GM23338 (cell line): ENCODE measurements around the gene MORC2. TPM values are rescaled to one million over a fixed set of nuclear protein-coding genes. Genes with fewer than 3 reads are reported as not detected.

ENCODE experiments used
- ATAC-seq: fragments of 200-7000 bp; cut with Tn5 transposase; 3 replicates; pipeline ENCODE4 v1.9.1; 2020
- DNase-seq: peaks from one replicate; pipeline ENCODE4 v3.0.0-alpha.2; 2015; ENCODE audit warnings: low spot score
- H2AFZ ChIP-seq: fragments of 200-600 bp; sonication (generic); 2 replicates; pipeline ENCODE4 v1.8.0; 2016; ENCODE audit warnings: antibody characterized with exemption, mild to moderate bottlenecking, moderate library complexity
- H3F3A ChIP-seq: fragments of 200-600 bp; sonication (generic); replicated peaks from 2 replicates; pipeline ENCODE4 v1.8.0; 2017; ENCODE audit warnings: antibody characterized with exemption, mixed run types, low read depth
- H3K27ac ChIP-seq: fragments of 200-600 bp; sonication (generic); 2 replicates; pipeline ENCODE4 v1.6.1; 2016; ENCODE audit warnings: low read depth
- H3K27me3 ChIP-seq: fragments of 200-600 bp; sonication (generic); 2 replicates; pipeline ENCODE4 v1.8.0; 2016; ENCODE audit warnings: mild to moderate bottlenecking, mixed run types, moderate library complexity; ENCODE audit not compliant: insufficient read depth
- H3K36me3 ChIP-seq: fragments of 200-600 bp; sonication (generic); 2 replicates; pipeline ENCODE4 v1.8.0; 2016; ENCODE audit warnings: mild to moderate bottlenecking; ENCODE audit not compliant: insufficient read depth
- H3K4me1 ChIP-seq: fragments of 200-600 bp; sonication (generic); 2 replicates; pipeline ENCODE4 v1.8.0; 2016; ENCODE audit warnings: mild to moderate bottlenecking, moderate library complexity; ENCODE audit not compliant: insufficient read depth
- H3K4me2 ChIP-seq: fragments of 200-600 bp; sonication (generic); 2 replicates; pipeline ENCODE4 v1.7.1; 2017; ENCODE audit warnings: mixed run types
- H3K4me3 ChIP-seq: fragments of 200-600 bp; sonication (generic); 2 replicates; pipeline ENCODE4 v1.6.1; 2016; ENCODE audit warnings: mixed run types
- H3K79me2 ChIP-seq: fragments of 200-600 bp; sonication (generic); replicated peaks from 2 replicates; pipeline ENCODE4 v1.8.0; 2017; ENCODE audit warnings: mild to moderate bottlenecking; ENCODE audit not compliant: insufficient read depth
- H3K9me2 ChIP-seq: fragments of 200-600 bp; sonication (generic); 2 replicates; pipeline ENCODE4 v1.8.0; 2017; ENCODE audit not compliant: insufficient read depth
- H4K20me1 ChIP-seq: fragments of 200-600 bp; sonication (generic); replicated peaks from 2 replicates; pipeline ENCODE4 v1.8.0; 2017; ENCODE audit warnings: mild to moderate bottlenecking; ENCODE audit not compliant: insufficient read depth
- H3K27ac Mint-ChIP-seq: 2 replicates; pipeline ENCODE4 v1.8.0; 2020; ENCODE audit warnings: inconsistent platforms, mild to moderate bottlenecking, moderate library complexity, mixed read lengths
- H3K27me3 Mint-ChIP-seq: 3 replicates; pipeline ENCODE4 v1.8.0; 2022; ENCODE audit warnings: low read depth, mild to moderate bottlenecking, moderate library complexity, mixed read lengths, inconsistent platforms; ENCODE audit not compliant: insufficient read depth, poor library complexity
- H3K36me3 Mint-ChIP-seq: 3 replicates; pipeline ENCODE4 v1.8.0; 2021; ENCODE audit warnings: low read depth, mild to moderate bottlenecking, inconsistent platforms, moderate library complexity, mixed read lengths
- H3K4me1 Mint-ChIP-seq: 3 replicates; pipeline ENCODE4 v1.8.0; 2020; ENCODE audit warnings: mild to moderate bottlenecking, inconsistent platforms, mixed read lengths
- H3K4me3 Mint-ChIP-seq: 3 replicates; pipeline ENCODE4 v1.8.0; 2021; ENCODE audit warnings: moderate library complexity, mild to moderate bottlenecking, inconsistent platforms, mixed read lengths
- H3K9me3 Mint-ChIP-seq: 3 replicates; pipeline ENCODE4 v1.8.0; 2020; ENCODE audit warnings: moderate library complexity, mild to moderate bottlenecking, inconsistent platforms, mixed read lengths
- CREB1 ChIP-seq: fragments of 250-450 bp; sonication (Bioruptor Pico); IDR thresholded peaks from 2 replicates; pipeline ENCODE4 v1.5.0; 2020; ENCODE audit warnings: low read depth, mild to moderate bottlenecking, moderate library complexity
- CTCF ChIP-seq, 2 experiments: fragments of 200-600 bp in 1 of 2; sonication (generic) in 1 of 2; conservative IDR thresholded peaks; 2 replicates each; pipeline versions ENCODE4 v1.5.1 to v1.6.1; 2016 to 2017; ENCODE audit warnings: antibody characterized with exemption in 2 of 2, low read depth in 2 of 2, mild to moderate bottlenecking in 2 of 2, moderate library complexity in 1 of 2
- EZH2 ChIP-seq: fragments of 200-600 bp; sonication (generic); IDR thresholded peaks from one replicate; pipeline ENCODE4 v1.8.0; 2017; ENCODE audit warnings: antibody characterized with exemption, mild to moderate bottlenecking, low read depth; ENCODE audit not compliant: unreplicated experiment
- EZH2phosphoT487 ChIP-seq: fragments of 200-600 bp; sonication (generic); IDR thresholded peaks from one replicate; pipeline ENCODE4 v1.8.1; 2018; ENCODE audit warnings: antibody characterized with exemption; ENCODE audit not compliant: unreplicated experiment
- JUNB ChIP-seq: IDR thresholded peaks from one replicate; pipeline ENCODE4 v1.6.1; 2016; ENCODE audit warnings: antibody characterized with exemption; ENCODE audit not compliant: unreplicated experiment
- POLR2AphosphoS5 ChIP-seq: IDR thresholded peaks from 2 replicates; pipeline ENCODE4 v1.6.1; 2016; ENCODE audit warnings: antibody characterized with exemption, low read depth
- STAT1 ChIP-seq: IDR thresholded peaks from one replicate; pipeline ENCODE4 v1.6.1; 2016; ENCODE audit warnings: antibody characterized with exemption; ENCODE audit not compliant: unreplicated experiment
- ZNF114 ChIP-seq: fragments of 250-450 bp; sonication (Bioruptor Pico); IDR thresholded peaks from 2 replicates; pipeline ENCODE4 v1.5.0; 2020; ENCODE audit warnings: mild to moderate bottlenecking, moderate library complexity
- ZNF331 ChIP-seq: fragments of 250-450 bp; sonication (Bioruptor Pico); IDR thresholded peaks from 2 replicates; pipeline ENCODE4 v1.5.0; 2020; ENCODE audit warnings: low read depth, mild to moderate bottlenecking, moderate library complexity
- polyA plus RNA-seq: library from polyadenylated mRNA; unstranded; fragments of >200 nt; fragmentation: Nextera tagmentation; extraction: Ambion mirVana; gene quantifications from 2 replicates; pipeline ENCODE4 v1.2.1, GENCODE V29; 2016
- total RNA-seq: library from RNA; depleted of rRNA; stranded (reverse); fragments of >200 nt; shearing (Covaris generic); gene quantifications from 2 replicates; pipeline ENCODE4 v1.2.3, GENCODE V29; 2014
- TF ChIP-seq, protein P1 (sequence below): IDR thresholded peaks from 2 replicates; pipeline ENCODE4 v1.6.1; 2016; ENCODE audit warnings: antibody characterized with exemption
- TF ChIP-seq, protein P2 (sequence below): IDR thresholded peaks from one replicate; pipeline ENCODE4 v1.6.1; 2018; ENCODE audit warnings: antibody characterized with exemption; ENCODE audit not compliant: unreplicated experiment

Gene MORC2
- total and polyA plus RNA-seq, 2 experiments from 2014 or later: 33.1 to 63.8 TPM

GRCh38 chr22:31001124-31001770, 32.7 kb upstream of the MORC2 start:
- Mint-ChIP-seq H3K4me3 (no peak overlapping the region), H3K9me3 (peaks cover 7% of the 10 kb centered on the region; the same call in 1 of the 3 replicates), H3K4me1 (no peaks in the 10 kb centered on the region), H3K27ac (no peak overlapping the region), H3K27me3 (peaks cover 4% of the 10 kb centered on the region), H3K36me3 (no peaks in the 10 kb centered on the region)
- H3K9me2 ChIP-seq: no peaks in the 10 kb centered on the region
- H3K4me1 ChIP-seq: no peaks in the 10 kb centered on the region
- H3K79me2 ChIP-seq: no peaks in the 10 kb centered on the region
- DNase-seq: no peak
- no peak overlapping the region for H3K4me2 ChIP-seq
- TF ChIP-seq EZH2 (no peak), ZNF114 (CRISPR knock-in tag) (no peak), CTCF (conservative IDR thresholded peaks at IDR 0.05; ENCODE audit: low read depth in 2 of 2) (no peak), JUNB (no peak), POLR2AphosphoS5 (no peak), STAT1 (no peak)
- H3K4me3 ChIP-seq: no peak overlapping the region
- H3K27me3 ChIP-seq: no peaks in the 10 kb centered on the region
- H4K20me1 ChIP-seq: no peaks in the 10 kb centered on the region; the same call in 1 of the 2 replicates
- ATAC-seq: no peak
- no peaks in the 10 kb centered on the region for H3K36me3 ChIP-seq
- H2AFZ ChIP-seq: no peak overlapping the region
- no peaks in the 10 kb centered on the region for H3F3A ChIP-seq
- no peak overlapping the region for H3K27ac ChIP-seq

DNA sequence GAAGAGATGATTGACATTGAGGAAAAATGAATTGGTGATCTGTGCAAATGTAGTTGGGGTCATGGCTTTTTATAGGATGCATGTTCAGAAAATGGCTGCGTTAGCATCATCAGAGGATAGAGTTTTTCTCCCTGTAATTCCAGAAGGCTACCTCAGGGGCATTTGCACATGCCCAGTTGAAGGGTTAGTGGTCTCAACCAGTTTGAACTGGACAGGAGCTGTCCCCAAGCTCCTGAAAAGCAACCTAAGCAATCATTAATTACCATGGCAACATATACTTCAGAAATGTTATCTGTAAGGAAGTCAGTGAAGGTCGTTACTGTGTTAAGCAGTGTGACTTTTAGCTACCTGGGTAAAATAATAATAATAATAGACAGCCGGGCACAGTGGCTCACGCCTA, 29.8 kb upstream of the MORC2 start:
- Mint-ChIP-seq H3K4me3 (no peak overlapping the region), H3K36me3 (no peaks in the 10 kb centered on the region; the same call in 2 of the 3 replicates), H3K27me3 (peaks cover 4% of the 10 kb centered on the region), H3K9me3 (peaks cover 2% of the 10 kb centered on the region; the same call in 1 of the 3 replicates), H3K4me1 (no peaks in the 10 kb centered on the region), H3K27ac (no peak overlapping the region)
- DNase-seq (peak; percentile 14), ATAC-seq (no peak)
- no peaks in the 10 kb centered on the region for H3K79me2 ChIP-seq
- H3K9me2 ChIP-seq: peaks cover 5% of the 10 kb centered on the region; the same call in 1 of the 2 replicates
- H3K4me2 ChIP-seq: no peak overlapping the region
- no peaks in the 10 kb centered on the region; the same call in 1 of the 2 replicates for H4K20me1 ChIP-seq
- no peaks in the 10 kb centered on the region for H3F3A ChIP-seq
- TF ChIP-seq ZNF114 (CRISPR knock-in tag): no peak
- no peak for TF ChIP-seq ZNF331
- TF ChIP-seq POLR2AphosphoS5: no peak
- no peak for TF ChIP-seq EZH2phosphoT487
- TF ChIP-seq, protein P1, sequence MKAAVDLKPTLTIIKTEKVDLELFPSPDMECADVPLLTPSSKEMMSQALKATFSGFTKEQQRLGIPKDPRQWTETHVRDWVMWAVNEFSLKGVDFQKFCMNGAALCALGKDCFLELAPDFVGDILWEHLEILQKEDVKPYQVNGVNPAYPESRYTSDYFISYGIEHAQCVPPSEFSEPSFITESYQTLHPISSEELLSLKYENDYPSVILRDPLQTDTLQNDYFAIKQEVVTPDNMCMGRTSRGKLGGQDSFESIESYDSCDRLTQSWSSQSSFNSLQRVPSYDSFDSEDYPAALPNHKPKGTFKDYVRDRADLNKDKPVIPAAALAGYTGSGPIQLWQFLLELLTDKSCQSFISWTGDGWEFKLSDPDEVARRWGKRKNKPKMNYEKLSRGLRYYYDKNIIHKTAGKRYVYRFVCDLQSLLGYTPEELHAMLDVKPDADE: no peak
- TF ChIP-seq STAT1: no peak
- TF ChIP-seq, protein P2, sequence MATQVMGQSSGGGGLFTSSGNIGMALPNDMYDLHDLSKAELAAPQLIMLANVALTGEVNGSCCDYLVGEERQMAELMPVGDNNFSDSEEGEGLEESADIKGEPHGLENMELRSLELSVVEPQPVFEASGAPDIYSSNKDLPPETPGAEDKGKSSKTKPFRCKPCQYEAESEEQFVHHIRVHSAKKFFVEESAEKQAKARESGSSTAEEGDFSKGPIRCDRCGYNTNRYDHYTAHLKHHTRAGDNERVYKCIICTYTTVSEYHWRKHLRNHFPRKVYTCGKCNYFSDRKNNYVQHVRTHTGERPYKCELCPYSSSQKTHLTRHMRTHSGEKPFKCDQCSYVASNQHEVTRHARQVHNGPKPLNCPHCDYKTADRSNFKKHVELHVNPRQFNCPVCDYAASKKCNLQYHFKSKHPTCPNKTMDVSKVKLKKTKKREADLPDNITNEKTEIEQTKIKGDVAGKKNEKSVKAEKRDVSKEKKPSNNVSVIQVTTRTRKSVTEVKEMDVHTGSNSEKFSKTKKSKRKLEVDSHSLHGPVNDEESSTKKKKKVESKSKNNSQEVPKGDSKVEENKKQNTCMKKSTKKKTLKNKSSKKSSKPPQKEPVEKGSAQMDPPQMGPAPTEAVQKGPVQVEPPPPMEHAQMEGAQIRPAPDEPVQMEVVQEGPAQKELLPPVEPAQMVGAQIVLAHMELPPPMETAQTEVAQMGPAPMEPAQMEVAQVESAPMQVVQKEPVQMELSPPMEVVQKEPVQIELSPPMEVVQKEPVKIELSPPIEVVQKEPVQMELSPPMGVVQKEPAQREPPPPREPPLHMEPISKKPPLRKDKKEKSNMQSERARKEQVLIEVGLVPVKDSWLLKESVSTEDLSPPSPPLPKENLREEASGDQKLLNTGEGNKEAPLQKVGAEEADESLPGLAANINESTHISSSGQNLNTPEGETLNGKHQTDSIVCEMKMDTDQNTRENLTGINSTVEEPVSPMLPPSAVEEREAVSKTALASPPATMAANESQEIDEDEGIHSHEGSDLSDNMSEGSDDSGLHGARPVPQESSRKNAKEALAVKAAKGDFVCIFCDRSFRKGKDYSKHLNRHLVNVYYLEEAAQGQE: no peak
- TF ChIP-seq CTCF (conservative IDR thresholded peaks at IDR 0.05; ENCODE audit: low read depth in 2 of 2): no peak
- TF ChIP-seq CREB1 (CRISPR knock-in tag): no peak
- no peak for TF ChIP-seq EZH2
- H3K4me1 ChIP-seq: no peaks in the 10 kb centered on the region
- H3K4me3 ChIP-seq: no peak overlapping the region
- H3K36me3 ChIP-seq: no peaks in the 10 kb centered on the region
- H3K27me3 ChIP-seq: no peaks in the 10 kb centered on the region
- H2AFZ ChIP-seq: no peak overlapping the region
- no peak overlapping the region for H3K27ac ChIP-seq
